ENCODE measurements around the gene SRPX. TPM values are rescaled to one million over a fixed set of nuclear protein-coding genes. Genes with fewer than 3 reads are reported as not detected.
A peak's percentile ranks its signal among the peaks of the same experiment; 100 is the strongest.

SRPX gene
- total RNA-seq, 1 experiment from 2014 or later, result 9.4 TPM

GRCh38 chrX:38175139-38175538 is 45.5 kb downstream of the SRPX start:
- intact Hi-C loops (cut with micrococcal nuclease), result loop anchor here (1.0 to 2.0 kb wide), 4 partner anchors 248 to 430 kb away; partner anchors contain the start of gene DYNLT3
- H3K9me3 Mint-ChIP-seq (ENCODE audit: unreplicated experiment), result no peaks in the 10 kb centered on the region
- peak; percentile 82 for TF ChIP-seq CTCF (IDR thresholded peaks at IDR 0.05; ENCODE audit: unreplicated experiment)
- peaks cover 59% of the 10 kb centered on the region for H3K27me3 Mint-ChIP-seq (ENCODE audit: insufficient read depth, unreplicated experiment)
- H3K4me3 Mint-ChIP-seq (ENCODE audit: unreplicated experiment), result no peak overlapping the region
- BruUV-seq (replicated peaks), result no TSS peak
- POLR2A ChIA-PET, result interaction anchor here (0.7 kb wide), 1 partner anchor 327 kb away, joined by 3 read pairs; no protein-coding TSS in a partner anchor
- CTCF ChIA-PET, result interaction anchor here (0.6 to 7.7 kb wide), 26 partner anchors 9 to 1713 kb away, joined by 3 to 69 read pairs (median 4); no protein-coding TSS in a partner anchor
- no peaks in the 10 kb centered on the region for H3K36me3 Mint-ChIP-seq (ENCODE audit: insufficient read depth, unreplicated experiment)
- peak; percentile 62 for DNase-seq (ENCODE audit: unreplicated experiment)
- H3K4me1 Mint-ChIP-seq (ENCODE audit: insufficient read depth, unreplicated experiment), result no peaks in the 10 kb centered on the region
- H3K27ac Mint-ChIP-seq (ENCODE audit: low read depth, unreplicated experiment), result peak overlapping the region; percentile 47

- DNase-seq (ENCODE audit: unreplicated experiment), result peak; percentile 0
- ChIA-PET CTCF (interaction anchor here (0.6 to 7.7 kb wide), 3 partner anchors 19 to 851 kb away, joined by 3 to 69 read pairs (median 4); no protein-coding TSS in a partner anchor), POLR2A (no interaction called here)
- Mint-ChIP-seq H3K4me1 (ENCODE audit: insufficient read depth, unreplicated experiment) (no peaks in the 10 kb centered on the region), H3K27me3 (ENCODE audit: insufficient read depth, unreplicated experiment) (peaks cover 61% of the 10 kb centered on the region), H3K36me3 (ENCODE audit: insufficient read depth, unreplicated experiment) (no peaks in the 10 kb centered on the region), H3K9me3 (ENCODE audit: unreplicated experiment) (no peaks in the 10 kb centered on the region), H3K27ac (ENCODE audit: low read depth, unreplicated experiment) (no peak overlapping the region), H3K4me3 (ENCODE audit: unreplicated experiment) (no peak overlapping the region)
- TF ChIP-seq CTCF (IDR thresholded peaks at IDR 0.05; ENCODE audit: unreplicated experiment), result no peak
- BruUV-seq (replicated peaks), result no TSS peak
- intact Hi-C loops (cut with micrococcal nuclease), result no loop called here
These were observed 48.1 kb downstream of the SRPX start for GRCh38 chrX:38172596-38172995.

- intact Hi-C loops (cut with micrococcal nuclease), result no loop called here
- no peaks in the 10 kb centered on the region for H3K36me3 Mint-ChIP-seq (ENCODE audit: insufficient read depth, unreplicated experiment)
- POLR2A ChIA-PET, result no interaction called here
- CTCF ChIA-PET, result interaction anchor here (0.6 to 7.7 kb wide), 5 partner anchors 10 to 246 kb away, joined by 3 to 69 read pairs (median 3); no protein-coding TSS in a partner anchor
- BruUV-seq (replicated peaks), result no TSS peak
- DNase-seq (ENCODE audit: unreplicated experiment), result no peak
- no peak overlapping the region for H3K4me3 Mint-ChIP-seq (ENCODE audit: unreplicated experiment)
- H3K27ac Mint-ChIP-seq (ENCODE audit: low read depth, unreplicated experiment), result no peak overlapping the region
- no peaks in the 10 kb centered on the region for H3K4me1 Mint-ChIP-seq (ENCODE audit: insufficient read depth, unreplicated experiment)
- H3K9me3 Mint-ChIP-seq (ENCODE audit: unreplicated experiment), result no peaks in the 10 kb centered on the region
- H3K27me3 Mint-ChIP-seq (ENCODE audit: insufficient read depth, unreplicated experiment), result peaks cover 59% of the 10 kb centered on the region
- TF ChIP-seq CTCF (IDR thresholded peaks at IDR 0.05; ENCODE audit: unreplicated experiment), result no peak
These were observed 50.1 kb downstream of the SRPX start for GRCh38 chrX:38170556-38170955.

GRCh38 chrX:38166478-38167083 is 54.1 kb downstream of the SRPX start:
- peak; percentile 49 for TF ChIP-seq CTCF (IDR thresholded peaks at IDR 0.05; ENCODE audit: unreplicated experiment)
- intact Hi-C loops (cut with micrococcal nuclease), result loop anchor here (1.0 to 2.0 kb wide), 2 partner anchors 240 to 422 kb away; no protein-coding TSS in a partner anchor
- ChIA-PET CTCF (interaction anchor here (0.6 to 4.3 kb wide), 27 partner anchors 8 to 864 kb away, joined by 3 to 119 read pairs (median 4); partner anchors contain the start of gene RPGR), POLR2A (interaction anchor here (0.5 to 0.6 kb wide), 2 partner anchors 21 to 238 kb away, joined by 3 to 4 read pairs; no protein-coding TSS in a partner anchor)
- BruUV-seq (replicated peaks), result no TSS peak
- Mint-ChIP-seq H3K27me3 (ENCODE audit: insufficient read depth, unreplicated experiment) (peaks cover 47% of the 10 kb centered on the region), H3K4me1 (ENCODE audit: insufficient read depth, unreplicated experiment) (no peaks in the 10 kb centered on the region), H3K4me3 (ENCODE audit: unreplicated experiment) (no peak overlapping the region), H3K36me3 (ENCODE audit: insufficient read depth, unreplicated experiment) (peaks cover 3% of the 10 kb centered on the region), H3K27ac (ENCODE audit: low read depth, unreplicated experiment) (no peak overlapping the region), H3K9me3 (ENCODE audit: unreplicated experiment) (no peaks in the 10 kb centered on the region)
- peak; percentile 52 for DNase-seq (ENCODE audit: unreplicated experiment)

Measured in MCF 10A (cell line).